Fibroblast of lung (primary cell): Measurements from ENCODE around the gene DBT.

Experiments used
- CTCF ChIP-seq, 2 donors: IDR thresholded peaks in 1 of 2; conservative IDR thresholded peaks in 1 of 2; 1 replicate in 1 of 2; 2 replicates in 1 of 2; pipeline ENCODE4 v1.5.1; 2011 to 2012; ENCODE audit warnings: low read length in 2 of 2, control low read depth in 1 of 2, inconsistent platforms in 1 of 2, low read depth in 1 of 2, mild to moderate bottlenecking in 1 of 2
- EZH2 ChIP-seq: IDR thresholded peaks from 2 replicates; pipeline ENCODE4 v1.5.1; 2012; ENCODE audit warnings: low read length, control low read depth, mild to moderate bottlenecking; ENCODE audit errors: missing control alignments

DNA sequence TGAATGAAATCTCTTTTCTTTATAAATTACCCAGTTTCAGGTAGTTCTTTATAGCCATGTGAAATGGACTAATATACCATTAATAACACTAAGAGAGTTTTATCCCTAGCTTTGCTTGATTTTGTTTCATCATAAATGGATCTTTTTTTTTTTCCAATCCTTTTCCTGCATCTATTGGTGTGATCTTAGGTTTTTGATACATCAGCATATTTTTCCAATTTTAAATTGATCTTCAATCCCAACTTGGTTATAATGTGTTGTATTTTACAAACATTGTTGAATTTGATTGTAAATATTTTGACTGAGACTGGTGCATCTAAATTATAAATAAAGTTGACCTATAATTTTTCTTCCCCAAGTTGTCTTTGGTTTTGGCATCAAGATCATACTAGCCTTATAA is 12.1 kb upstream of the DBT start:
- no peak for TF ChIP-seq CTCF (conservative IDR thresholded peaks at IDR 0.05 in 1 of 2, IDR thresholded peaks at IDR 0.05 in 1 of 2; ENCODE audit: low read depth in 1 of 2, low read length in 2 of 2)
- TF ChIP-seq EZH2 = no peak
